ENCODE results near the gene STAC2. TPM values are rescaled to one million over a fixed set of nuclear protein-coding genes. Genes with fewer than 3 reads are reported as not detected.

STAC2 gene
- total and polyA plus RNA-seq, 2 of the 13 experiments (the other 11 are each of a cell fraction or from before 2014, with no cell fraction given) = not detected

DNA sequence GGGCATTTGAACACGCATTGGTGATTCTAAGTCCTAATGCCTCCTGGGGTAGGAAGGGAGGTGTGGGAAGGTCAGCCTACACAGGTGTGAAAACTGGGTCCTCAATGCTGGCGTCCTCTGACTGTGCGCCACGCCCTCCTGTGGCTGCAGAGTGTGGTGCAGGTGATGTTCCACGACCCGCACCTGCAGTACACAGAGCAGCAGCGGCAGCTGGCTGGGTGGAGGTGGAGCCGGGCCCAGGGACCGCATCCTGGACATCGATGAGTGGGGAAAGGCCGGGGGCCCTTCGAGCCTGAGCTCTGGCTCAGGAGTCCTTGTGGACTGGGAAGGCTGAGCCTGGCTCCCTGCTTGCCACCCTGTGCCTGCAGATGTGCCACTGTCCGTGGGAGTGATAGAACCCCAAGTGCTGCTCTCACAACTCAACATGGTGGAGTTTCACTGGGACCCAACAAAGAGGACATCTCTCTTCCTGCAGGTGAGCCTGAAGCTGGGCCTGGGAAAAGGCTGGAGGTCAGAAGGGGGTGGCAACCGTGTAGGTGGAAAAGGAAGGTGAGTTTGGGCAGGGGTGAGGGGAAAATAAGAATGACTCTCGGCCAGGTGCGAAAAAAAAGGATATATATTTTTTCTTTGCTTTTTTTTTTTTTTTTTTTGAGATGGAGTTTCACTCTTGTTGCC is 14.0 kb upstream of the STAC2 start (continued):
- TF ChIP-seq ZNF720 (CRISPR knock-in tag; IDR thresholded peaks at IDR 0.05) = no peak
- TF ChIP-seq TCF7 (IDR thresholded peaks at IDR 0.05; ENCODE audit: low read depth) = no peak
- no peak for TF ChIP-seq ISX (CRISPR knock-in tag; conservative IDR thresholded peaks at IDR 0.05)
- TF ChIP-seq ETV5 (CRISPR knock-in tag; IDR thresholded peaks at IDR 0.05; ENCODE audit: borderline replicate concordance) = no peak
- no peak for TF ChIP-seq HMG20A (CRISPR knock-in tag; IDR thresholded peaks at IDR 0.05; ENCODE audit: borderline replicate concordance)
- peak; percentile 43 for TF ChIP-seq PTBP1 (IDR thresholded peaks at IDR 0.05; ENCODE audit: low read depth, low read length, poor library complexity, severe bottlenecking)
- TF ChIP-seq, protein P1, sequence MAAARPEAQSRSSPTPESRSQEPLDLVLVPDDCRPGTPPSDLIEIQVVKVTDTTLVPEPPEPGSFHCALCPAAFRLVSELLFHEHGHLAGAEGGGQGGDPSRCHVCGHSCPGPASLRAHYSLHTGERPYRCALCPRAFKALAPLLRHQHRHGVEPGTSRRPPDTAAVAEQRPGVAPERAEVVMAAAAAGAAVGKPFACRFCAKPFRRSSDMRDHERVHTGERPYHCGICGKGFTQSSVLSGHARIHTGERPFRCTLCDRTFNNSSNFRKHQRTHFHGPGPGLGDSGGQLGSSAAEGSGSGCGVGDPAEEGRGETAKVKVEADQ (CRISPR knock-in tag; IDR thresholded peaks at IDR 0.05; ENCODE audit: borderline replicate concordance) = no peak
- TF ChIP-seq, protein P2, sequence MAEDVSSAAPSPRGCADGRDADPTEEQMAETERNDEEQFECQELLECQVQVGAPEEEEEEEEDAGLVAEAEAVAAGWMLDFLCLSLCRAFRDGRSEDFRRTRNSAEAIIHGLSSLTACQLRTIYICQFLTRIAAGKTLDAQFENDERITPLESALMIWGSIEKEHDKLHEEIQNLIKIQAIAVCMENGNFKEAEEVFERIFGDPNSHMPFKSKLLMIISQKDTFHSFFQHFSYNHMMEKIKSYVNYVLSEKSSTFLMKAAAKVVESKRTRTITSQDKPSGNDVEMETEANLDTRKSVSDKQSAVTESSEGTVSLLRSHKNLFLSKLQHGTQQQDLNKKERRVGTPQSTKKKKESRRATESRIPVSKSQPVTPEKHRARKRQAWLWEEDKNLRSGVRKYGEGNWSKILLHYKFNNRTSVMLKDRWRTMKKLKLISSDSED (CRISPR knock-in tag; IDR thresholded peaks at IDR 0.05) = no peak
- no peak for TF ChIP-seq BHLHE40 (IDR thresholded peaks at IDR 0.05; ENCODE audit: low read length)
- TF ChIP-seq, protein P3, sequence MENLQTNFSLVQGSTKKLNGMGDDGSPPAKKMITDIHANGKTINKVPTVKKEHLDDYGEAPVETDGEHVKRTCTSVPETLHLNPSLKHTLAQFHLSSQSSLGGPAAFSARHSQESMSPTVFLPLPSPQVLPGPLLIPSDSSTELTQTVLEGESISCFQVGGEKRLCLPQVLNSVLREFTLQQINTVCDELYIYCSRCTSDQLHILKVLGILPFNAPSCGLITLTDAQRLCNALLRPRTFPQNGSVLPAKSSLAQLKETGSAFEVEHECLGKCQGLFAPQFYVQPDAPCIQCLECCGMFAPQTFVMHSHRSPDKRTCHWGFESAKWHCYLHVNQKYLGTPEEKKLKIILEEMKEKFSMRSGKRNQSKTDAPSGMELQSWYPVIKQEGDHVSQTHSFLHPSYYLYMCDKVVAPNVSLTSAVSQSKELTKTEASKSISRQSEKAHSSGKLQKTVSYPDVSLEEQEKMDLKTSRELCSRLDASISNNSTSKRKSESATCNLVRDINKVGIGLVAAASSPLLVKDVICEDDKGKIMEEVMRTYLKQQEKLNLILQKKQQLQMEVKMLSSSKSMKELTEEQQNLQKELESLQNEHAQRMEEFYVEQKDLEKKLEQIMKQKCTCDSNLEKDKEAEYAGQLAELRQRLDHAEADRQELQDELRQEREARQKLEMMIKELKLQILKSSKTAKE (CRISPR knock-in tag; IDR thresholded peaks at IDR 0.05; ENCODE audit: borderline replicate concordance) = no peak
- TF ChIP-seq MAZ (IDR thresholded peaks at IDR 0.05; ENCODE audit: borderline replicate concordance, low read depth, low read length) = no peak
- TF ChIP-seq MAZ (CRISPR knock-in tag; IDR thresholded peaks at IDR 0.05; ENCODE audit: low read depth) = no peak
- TF ChIP-seq, protein P4, sequence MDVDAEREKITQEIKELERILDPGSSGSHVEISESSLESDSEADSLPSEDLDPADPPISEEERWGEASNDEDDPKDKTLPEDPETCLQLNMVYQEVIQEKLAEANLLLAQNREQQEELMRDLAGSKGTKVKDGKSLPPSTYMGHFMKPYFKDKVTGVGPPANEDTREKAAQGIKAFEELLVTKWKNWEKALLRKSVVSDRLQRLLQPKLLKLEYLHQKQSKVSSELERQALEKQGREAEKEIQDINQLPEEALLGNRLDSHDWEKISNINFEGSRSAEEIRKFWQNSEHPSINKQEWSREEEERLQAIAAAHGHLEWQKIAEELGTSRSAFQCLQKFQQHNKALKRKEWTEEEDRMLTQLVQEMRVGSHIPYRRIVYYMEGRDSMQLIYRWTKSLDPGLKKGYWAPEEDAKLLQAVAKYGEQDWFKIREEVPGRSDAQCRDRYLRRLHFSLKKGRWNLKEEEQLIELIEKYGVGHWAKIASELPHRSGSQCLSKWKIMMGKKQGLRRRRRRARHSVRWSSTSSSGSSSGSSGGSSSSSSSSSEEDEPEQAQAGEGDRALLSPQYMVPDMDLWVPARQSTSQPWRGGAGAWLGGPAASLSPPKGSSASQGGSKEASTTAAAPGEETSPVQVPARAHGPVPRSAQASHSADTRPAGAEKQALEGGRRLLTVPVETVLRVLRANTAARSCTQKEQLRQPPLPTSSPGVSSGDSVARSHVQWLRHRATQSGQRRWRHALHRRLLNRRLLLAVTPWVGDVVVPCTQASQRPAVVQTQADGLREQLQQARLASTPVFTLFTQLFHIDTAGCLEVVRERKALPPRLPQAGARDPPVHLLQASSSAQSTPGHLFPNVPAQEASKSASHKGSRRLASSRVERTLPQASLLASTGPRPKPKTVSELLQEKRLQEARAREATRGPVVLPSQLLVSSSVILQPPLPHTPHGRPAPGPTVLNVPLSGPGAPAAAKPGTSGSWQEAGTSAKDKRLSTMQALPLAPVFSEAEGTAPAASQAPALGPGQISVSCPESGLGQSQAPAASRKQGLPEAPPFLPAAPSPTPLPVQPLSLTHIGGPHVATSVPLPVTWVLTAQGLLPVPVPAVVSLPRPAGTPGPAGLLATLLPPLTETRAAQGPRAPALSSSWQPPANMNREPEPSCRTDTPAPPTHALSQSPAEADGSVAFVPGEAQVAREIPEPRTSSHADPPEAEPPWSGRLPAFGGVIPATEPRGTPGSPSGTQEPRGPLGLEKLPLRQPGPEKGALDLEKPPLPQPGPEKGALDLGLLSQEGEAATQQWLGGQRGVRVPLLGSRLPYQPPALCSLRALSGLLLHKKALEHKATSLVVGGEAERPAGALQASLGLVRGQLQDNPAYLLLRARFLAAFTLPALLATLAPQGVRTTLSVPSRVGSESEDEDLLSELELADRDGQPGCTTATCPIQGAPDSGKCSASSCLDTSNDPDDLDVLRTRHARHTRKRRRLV (CRISPR knock-in tag; IDR thresholded peaks at IDR 0.05) = no peak
- no peak; the same call in 1 of the 2 replicates for TF ChIP-seq KDM5B (CRISPR knock-in tag; IDR thresholded peaks at IDR 0.05; ENCODE audit: borderline replicate concordance)
- TF ChIP-seq SATB2 (CRISPR knock-in tag; IDR thresholded peaks at IDR 0.05) = no peak
- no peak for TF ChIP-seq ZSCAN9 (CRISPR knock-in tag; IDR thresholded peaks at IDR 0.05; ENCODE audit: borderline replicate concordance)
- no peak for TF ChIP-seq SETDB1 (CRISPR knock-in tag; IDR thresholded peaks at IDR 0.05; ENCODE audit: borderline replicate concordance)
- no peak for TF ChIP-seq TCF12 (IDR thresholded peaks at IDR 0.05)
- no peak for TF ChIP-seq TCF12 (CRISPR knock-in tag; IDR thresholded peaks at IDR 0.05)
- TF ChIP-seq ZNF749 (CRISPR knock-in tag; IDR thresholded peaks at IDR 0.05; ENCODE audit: borderline replicate concordance) = no peak
- no peak for TF ChIP-seq ZNF672 (CRISPR knock-in tag; IDR thresholded peaks at IDR 0.05)
- TF ChIP-seq ZSCAN12 (CRISPR knock-in tag; IDR thresholded peaks at IDR 0.05) = no peak
